22Rv1 (cell line): ENCODE measurements around the gene FBXW8.

Experiments
- ZFX ChIP-seq: fragments of 450-650 bp; IDR thresholded peaks from 2 replicates; pipeline ENCODE4 v1.6.1; 2017; ENCODE audit warnings: antibody characterized with exemption, borderline replicate concordance
- TF ChIP-seq, protein P1 (sequence below): fragments of 450-650 bp; IDR thresholded peaks from 2 replicates; pipeline ENCODE4 v1.5.1; 2017; ENCODE audit warnings: mild to moderate bottlenecking

DNA sequence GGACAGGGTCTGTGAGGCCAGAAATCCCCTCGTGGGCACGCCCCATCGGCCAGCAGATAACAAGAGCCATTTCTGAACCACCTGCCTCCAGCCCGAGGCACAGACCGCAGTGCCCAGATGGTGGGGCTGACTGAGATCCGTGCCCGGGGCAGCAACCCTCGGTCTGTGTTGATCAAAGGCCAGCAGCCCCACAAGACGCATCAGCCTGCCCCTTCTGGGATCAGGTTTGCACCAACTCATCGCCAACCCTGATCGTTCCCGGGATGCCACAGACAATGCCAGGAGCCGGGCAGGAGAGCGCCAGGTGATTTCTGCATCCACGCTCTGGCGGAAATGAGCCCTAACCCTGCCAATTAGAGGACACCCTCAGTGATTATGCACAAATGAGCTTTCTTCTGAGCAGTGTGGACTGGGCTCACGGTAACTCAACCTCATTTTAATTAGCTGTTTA, 124.0 kb downstream of the FBXW8 start:
- TF ChIP-seq, protein P1, sequence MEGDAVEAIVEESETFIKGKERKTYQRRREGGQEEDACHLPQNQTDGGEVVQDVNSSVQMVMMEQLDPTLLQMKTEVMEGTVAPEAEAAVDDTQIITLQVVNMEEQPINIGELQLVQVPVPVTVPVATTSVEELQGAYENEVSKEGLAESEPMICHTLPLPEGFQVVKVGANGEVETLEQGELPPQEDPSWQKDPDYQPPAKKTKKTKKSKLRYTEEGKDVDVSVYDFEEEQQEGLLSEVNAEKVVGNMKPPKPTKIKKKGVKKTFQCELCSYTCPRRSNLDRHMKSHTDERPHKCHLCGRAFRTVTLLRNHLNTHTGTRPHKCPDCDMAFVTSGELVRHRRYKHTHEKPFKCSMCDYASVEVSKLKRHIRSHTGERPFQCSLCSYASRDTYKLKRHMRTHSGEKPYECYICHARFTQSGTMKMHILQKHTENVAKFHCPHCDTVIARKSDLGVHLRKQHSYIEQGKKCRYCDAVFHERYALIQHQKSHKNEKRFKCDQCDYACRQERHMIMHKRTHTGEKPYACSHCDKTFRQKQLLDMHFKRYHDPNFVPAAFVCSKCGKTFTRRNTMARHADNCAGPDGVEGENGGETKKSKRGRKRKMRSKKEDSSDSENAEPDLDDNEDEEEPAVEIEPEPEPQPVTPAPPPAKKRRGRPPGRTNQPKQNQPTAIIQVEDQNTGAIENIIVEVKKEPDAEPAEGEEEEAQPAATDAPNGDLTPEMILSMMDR = no peak
- no peak for TF ChIP-seq ZFX
